Thymus (tissue), 11 donors: Measurements from ENCODE around the gene CALN1. TPM values are rescaled to one million over a fixed set of nuclear protein-coding genes. Genes with fewer than 3 reads are reported as not detected.
A peak's percentile ranks its signal among the peaks of the same experiment; 100 is the strongest.

Experiments
- DNase-seq, 9 donors: peaks; one replicate each; pipeline ENCODE4 v3.0.0-alpha.2; 2013; ENCODE audit warnings: low spot score in 9 of 9, low read depth in 6 of 9, missing footprints in 1 of 9
- H3K27ac ChIP-seq, 2 donors: one replicate each; pipeline ENCODE4 v1.5.1; 2013; ENCODE audit warnings: control low read depth in 1 of 2, low read depth in 1 of 2, low read length in 1 of 2, mild to moderate bottlenecking in 1 of 2, moderate library complexity in 1 of 2
- H3K27me3 ChIP-seq, 2 donors: one replicate each; pipeline ENCODE4 v1.5.1; 2013; ENCODE audit warnings: low read length in 1 of 2; ENCODE audit not compliant: control insufficient read depth in 2 of 2, insufficient read depth in 1 of 2
- H3K36me3 ChIP-seq, 2 donors: one replicate each; pipeline ENCODE4 v1.5.1; 2013; ENCODE audit warnings: low read length in 1 of 2, mild to moderate bottlenecking in 1 of 2, moderate library complexity in 1 of 2; ENCODE audit not compliant: control insufficient read depth in 2 of 2, insufficient read depth in 2 of 2
- H3K4me1 ChIP-seq, 2 donors: one replicate each; pipeline ENCODE4 v1.5.1; 2013; ENCODE audit warnings: low read length in 2 of 2; ENCODE audit not compliant: control insufficient read depth in 2 of 2, insufficient read depth in 2 of 2
- H3K4me3 ChIP-seq, 2 donors: one replicate each; pipeline ENCODE4 v1.5.1; 2013; ENCODE audit warnings: low read length in 2 of 2, control low read depth in 1 of 2, mild to moderate bottlenecking in 1 of 2
- H3K9me3 ChIP-seq, 2 donors: one replicate each; pipeline ENCODE4 v1.5.1; 2013; ENCODE audit warnings: low read length in 1 of 2, mild to moderate bottlenecking in 1 of 2; ENCODE audit not compliant: control insufficient read depth in 2 of 2, insufficient read depth in 1 of 2
- WGBS: extraction: QIAGEN DNeasy Blood & Tissue Kit; methylation state at CpG from one replicate; pipeline ENCODE4 v1.1.7; 2013; 5-methylcytosine and 5-hydroxymethylcytosine counted together
- polyA plus RNA-seq: library from polyadenylated mRNA; stranded (reverse); fragments of 200-250 nt; gene quantifications from one replicate; pipeline ENCODE4 v1.2.3, GENCODE V29; 2013
- total RNA-seq: library from RNA; stranded (reverse); fragments of 120-200 nt; gene quantifications from one replicate; pipeline ENCODE4 v1.2.4, GENCODE V29; 2013
- donor health status: healthy.

CALN1 gene
- total and polyA plus RNA-seq, 2 donors: 9.0 to 36.8 TPM

- Histone ChIP-seq H3K4me3 (no peak overlapping the region), H3K27me3 (no peaks in the 10 kb centered on the region), H3K4me1 (no peaks in the 10 kb centered on the region), H3K27ac (no peak overlapping the region), H3K36me3 (no peaks in the 10 kb centered on the region), H3K9me3 (peaks cover 2 to 6% of the 10 kb centered on the region in 2 donors)
- no peak for DNase-seq
Measured at GRCh38 chr7:71766016-71766415, 646.1 kb downstream of the CALN1 start.

- Histone ChIP-seq H3K4me3 (no peak overlapping the region), H3K27ac (no peak overlapping the region), H3K36me3 (no peaks in the 10 kb centered on the region), H3K9me3 (peaks cover 2 to 4% of the 10 kb centered on the region in 2 donors), H3K27me3 (no peaks in the 10 kb centered on the region), H3K4me1 (no peaks in the 10 kb centered on the region)
- no peak for DNase-seq
Measured at GRCh38 chr7:71761336-71761735, 650.8 kb downstream of the CALN1 start.

- DNase-seq: no peak
- peaks cover 0 to 9% of the 10 kb centered on the region in 2 donors for H3K27me3 ChIP-seq
- H3K4me3 ChIP-seq: no peak overlapping the region
- no peak overlapping the region for H3K27ac ChIP-seq
- peaks cover 0 to 5% of the 10 kb centered on the region in 2 donors for H3K4me1 ChIP-seq
- H3K9me3 ChIP-seq: no peaks in the 10 kb centered on the region
- WGBS: 98% methylated on average over 4 of the region's 4 CpGs
- no peaks in the 10 kb centered on the region for H3K36me3 ChIP-seq
Measured at GRCh38 chr7:71754828-71755227, 657.3 kb downstream of the CALN1 start.

- H3K4me3 ChIP-seq: no peak overlapping the region
- H3K4me1 ChIP-seq: peaks cover 0 to 5% of the 10 kb centered on the region in 2 donors
- no peaks in the 10 kb centered on the region for H3K9me3 ChIP-seq
- 62% methylated on average over 9 of the region's 9 CpGs for WGBS
- H3K27ac ChIP-seq: no peak overlapping the region
- DNase-seq: no peak
- H3K27me3 ChIP-seq: peaks cover 0 to 9% of the 10 kb centered on the region in 2 donors
- no peaks in the 10 kb centered on the region for H3K36me3 ChIP-seq
Measured at GRCh38 chr7:71753956-71754664, 658.0 kb downstream of the CALN1 start.

- H3K4me3 ChIP-seq: no peak overlapping the region
- WGBS: 96% methylated on average over 2 of the region's 2 CpGs
- peaks cover 0 to 9% of the 10 kb centered on the region in 2 donors for H3K27me3 ChIP-seq
- peaks cover 0 to 5% of the 10 kb centered on the region in 2 donors for H3K4me1 ChIP-seq
- no peak for DNase-seq
- H3K27ac ChIP-seq: no peak overlapping the region
- H3K36me3 ChIP-seq: no peaks in the 10 kb centered on the region
- H3K9me3 ChIP-seq: no peaks in the 10 kb centered on the region
Measured at GRCh38 chr7:71753236-71753635, 658.9 kb downstream of the CALN1 start.

- WGBS: 20% methylated on average over 43 of the region's 43 CpGs
- Histone ChIP-seq H3K27ac (no peak overlapping the region), H3K36me3 (no peaks in the 10 kb centered on the region), H3K27me3 (peaks cover 0 to 9% of the 10 kb centered on the region in 2 donors), H3K4me3 (no peak overlapping the region), H3K9me3 (no peaks in the 10 kb centered on the region), H3K4me1 (peaks cover 0 to 5% of the 10 kb centered on the region in 2 donors)
- DNase-seq: peak; percentile 13 to 83 (median 62)
Measured at GRCh38 chr7:71752171-71752935, 659.8 kb downstream of the CALN1 start.

- 98% methylated on average over 6 of the region's 6 CpGs for WGBS
- Histone ChIP-seq H3K4me1 (peaks cover 0 to 5% of the 10 kb centered on the region in 2 donors), H3K27me3 (peaks cover 0 to 9% of the 10 kb centered on the region in 2 donors), H3K9me3 (no peaks in the 10 kb centered on the region), H3K4me3 (no peak overlapping the region), H3K27ac (no peak overlapping the region), H3K36me3 (no peaks in the 10 kb centered on the region)
- DNase-seq: no peak
Measured at GRCh38 chr7:71750290-71750689, 661.8 kb downstream of the CALN1 start.

GRCh38 chr7:71746006-71746405 lies 666.1 kb downstream of the CALN1 start:
- DNase-seq: no peak
- 96% methylated on average over 5 of the region's 5 CpGs for WGBS
- no peaks in the 10 kb centered on the region for H3K36me3 ChIP-seq
- H3K4me1 ChIP-seq: no peaks in the 10 kb centered on the region
- H3K27ac ChIP-seq: no peak overlapping the region
- no peaks in the 10 kb centered on the region for H3K27me3 ChIP-seq
- no peaks in the 10 kb centered on the region for H3K9me3 ChIP-seq
- H3K4me3 ChIP-seq: no peak overlapping the region

GRCh38 chr7:71740174-71740560 lies 672.0 kb downstream of the CALN1 start:
- no peaks in the 10 kb centered on the region for H3K9me3 ChIP-seq
- 96% methylated on average over 5 of the region's 5 CpGs for WGBS

More at GRCh38 chr7:71740174-71740560, 672.0 kb downstream of the CALN1 start:
- no peaks in the 10 kb centered on the region for H3K36me3 ChIP-seq
- no peaks in the 10 kb centered on the region for H3K4me1 ChIP-seq
- no peak for DNase-seq
- no peaks in the 10 kb centered on the region for H3K27me3 ChIP-seq
- H3K27ac ChIP-seq: no peak overlapping the region
- no peak overlapping the region for H3K4me3 ChIP-seq
